HAP-1 (cell line): ENCODE measurements around the gene GNG13.
"Not testable (repeated sequence)": the region's sequence is repeated elsewhere in the genome, so short reads cannot be mapped to it uniquely, and the experiment has no call there.

Experiments used
- DNase-seq, 2 experiments: peaks; one replicate each; pipeline ENCODE4 v3.0.0-alpha.2; 2016 to 2020; ENCODE audit warnings: low spot score in 2 of 2
- H3K27me3 ChIP-seq: fragments of 250-450 bp; sonication (Bioruptor Pico); 2 replicates; pipeline ENCODE4 v1.5.1; 2020; ENCODE audit warnings: low read depth, mild to moderate bottlenecking, moderate library complexity
- H3K36me3 ChIP-seq: fragments of 250-450 bp; sonication (Bioruptor Pico); replicated peaks from 2 replicates; pipeline ENCODE4 v1.5.1; 2020; ENCODE audit warnings: mild to moderate bottlenecking
- H3K4me1 ChIP-seq: fragments of 250-450 bp; sonication (Bioruptor Pico); 2 replicates; pipeline ENCODE4 v1.5.1; 2020; ENCODE audit warnings: mild to moderate bottlenecking
- H3K4me3 ChIP-seq: fragments of 250-450 bp; sonication (Bioruptor Pico); 2 replicates; pipeline ENCODE4 v1.5.1; 2020; ENCODE audit warnings: mild to moderate bottlenecking, moderate library complexity
- H3K9me3 ChIP-seq: fragments of 250-450 bp; sonication (Bioruptor Pico); 2 replicates; pipeline ENCODE4 v1.5.1; 2020; ENCODE audit warnings: mild to moderate bottlenecking, moderate library complexity
- in situ Hi-C: fragments of 300-500 bp; cut with MboI; formaldehyde crosslinking; loops from 3 replicates; pipeline ENCODE4 v1.14.3; 2020; ENCODE audit warnings: low sequenced_read_pairs, inconsistent platforms, mixed read lengths

The GNG13 gene

GRCh38 chr16:780296-780695 lies 20.2 kb downstream of the GNG13 start:
- H3K36me3 ChIP-seq = peaks cover 6% of the 10 kb centered on the region
- H3K4me1 ChIP-seq = no peaks in the 10 kb centered on the region
- in situ Hi-C loops = no loop called here
- peaks cover 20% of the 10 kb centered on the region for H3K27me3 ChIP-seq
- no peaks in the 10 kb centered on the region for H3K9me3 ChIP-seq
- DNase-seq = no peak
- H3K4me3 ChIP-seq = no peak overlapping the region

- H3K9me3 ChIP-seq = no peaks in the 10 kb centered on the region
- H3K36me3 ChIP-seq = no peaks in the 10 kb centered on the region
- in situ Hi-C loops = no loop called here
- no peaks in the 10 kb centered on the region for H3K4me1 ChIP-seq
- peaks cover 20% of the 10 kb centered on the region for H3K27me3 ChIP-seq
- H3K4me3 ChIP-seq = no peak overlapping the region
- no peak for DNase-seq
Measured at GRCh38 chr16:779561-779960, 21.0 kb downstream of the GNG13 start.

- in situ Hi-C loops = no loop called here
- peaks cover 20% of the 10 kb centered on the region for H3K27me3 ChIP-seq
- no peaks in the 10 kb centered on the region for H3K9me3 ChIP-seq
- H3K36me3 ChIP-seq = no peaks in the 10 kb centered on the region
- H3K4me1 ChIP-seq = no peaks in the 10 kb centered on the region
- no peak for DNase-seq
- H3K4me3 ChIP-seq = no peak overlapping the region
Measured at GRCh38 chr16:778909-779527, 21.5 kb downstream of the GNG13 start.

- DNase-seq = no peak
- Histone ChIP-seq H3K4me3 (no peak overlapping the region), H3K27me3 (peaks cover 20% of the 10 kb centered on the region), H3K4me1 (no peaks in the 10 kb centered on the region), H3K36me3 (no peaks in the 10 kb centered on the region), H3K9me3 (no peaks in the 10 kb centered on the region)
- in situ Hi-C loops = no loop called here
Measured at GRCh38 chr16:778447-778846, 22.1 kb downstream of the GNG13 start.

- Histone ChIP-seq H3K27me3 (peaks cover 17% of the 10 kb centered on the region), H3K4me1 (no peaks in the 10 kb centered on the region), H3K4me3 (no peak overlapping the region), H3K36me3 (no peaks in the 10 kb centered on the region), H3K9me3 (no peaks in the 10 kb centered on the region)
- no peak for DNase-seq
- in situ Hi-C loops = no loop called here
Measured at GRCh38 chr16:777826-778225, 22.7 kb downstream of the GNG13 start.

- in situ Hi-C loops = no loop called here
- peaks cover 7% of the 10 kb centered on the region for H3K27me3 ChIP-seq
Measured at GRCh38 chr16:776824-777223, 23.7 kb downstream of the GNG13 start.

GRCh38 chr16:776298-776697 lies 24.2 kb downstream of the GNG13 start:
- H3K4me1 ChIP-seq, H3K27me3 ChIP-seq, H3K9me3 ChIP-seq, in situ Hi-C loops, DNase-seq, H3K36me3 ChIP-seq, H3K4me3 ChIP-seq: not testable (repeated sequence)

More at GRCh38 chr16:776824-777223, 23.7 kb downstream of the GNG13 start:
- Histone ChIP-seq H3K36me3 (no peaks in the 10 kb centered on the region), H3K4me3 (no peak overlapping the region), H3K9me3 (no peaks in the 10 kb centered on the region), H3K4me1 (no peaks in the 10 kb centered on the region)
- DNase-seq = no peak

GRCh38 chr16:775236-775796 lies 25.2 kb downstream of the GNG13 start:
- no peaks in the 10 kb centered on the region for H3K4me1 ChIP-seq
- no peak for DNase-seq
- H3K4me3 ChIP-seq = no peak overlapping the region
- no peaks in the 10 kb centered on the region for H3K36me3 ChIP-seq
- H3K27me3 ChIP-seq = no peaks in the 10 kb centered on the region
- in situ Hi-C loops = no loop called here
- H3K9me3 ChIP-seq = no peaks in the 10 kb centered on the region

GRCh38 chr16:774086-775001 lies 26.2 kb downstream of the GNG13 start:
- H3K36me3 ChIP-seq = no peaks in the 10 kb centered on the region
- H3K4me3 ChIP-seq = no peak overlapping the region
- no peak for DNase-seq
- no peaks in the 10 kb centered on the region for H3K9me3 ChIP-seq
- in situ Hi-C loops = no loop called here
- no peaks in the 10 kb centered on the region for H3K27me3 ChIP-seq
- no peaks in the 10 kb centered on the region for H3K4me1 ChIP-seq

GRCh38 chr16:772959-773358 lies 27.6 kb downstream of the GNG13 start:
- in situ Hi-C loops = no loop called here
- Histone ChIP-seq H3K36me3 (no peaks in the 10 kb centered on the region), H3K4me1 (no peaks in the 10 kb centered on the region), H3K9me3 (no peaks in the 10 kb centered on the region), H3K27me3 (no peaks in the 10 kb centered on the region), H3K4me3 (no peak overlapping the region)
- no peak for DNase-seq

- Histone ChIP-seq H3K36me3 (no peaks in the 10 kb centered on the region), H3K27me3 (no peaks in the 10 kb centered on the region), H3K4me1 (no peaks in the 10 kb centered on the region), H3K9me3 (no peaks in the 10 kb centered on the region), H3K4me3 (no peak overlapping the region)
- in situ Hi-C loops = no loop called here
- no peak for DNase-seq
Measured at GRCh38 chr16:770411-770810, 30.1 kb downstream of the GNG13 start.

GRCh38 chr16:769934-770333 lies 30.6 kb downstream of the GNG13 start:
- Histone ChIP-seq H3K27me3 (no peaks in the 10 kb centered on the region), H3K9me3 (no peaks in the 10 kb centered on the region), H3K4me1 (no peaks in the 10 kb centered on the region), H3K4me3 (no peak overlapping the region), H3K36me3 (no peaks in the 10 kb centered on the region)
- no peak for DNase-seq
- in situ Hi-C loops = no loop called here

GRCh38 chr16:769184-769784 lies 31.2 kb downstream of the GNG13 start:
- Histone ChIP-seq H3K36me3 (no peaks in the 10 kb centered on the region), H3K4me1 (no peaks in the 10 kb centered on the region), H3K4me3 (no peak overlapping the region), H3K9me3 (no peaks in the 10 kb centered on the region), H3K27me3 (no peaks in the 10 kb centered on the region)
- in situ Hi-C loops = no loop called here
- DNase-seq = no peak

GRCh38 chr16:768428-768827 lies 32.1 kb downstream of the GNG13 start:
- H3K36me3 ChIP-seq = no peaks in the 10 kb centered on the region
- no peaks in the 10 kb centered on the region for H3K4me1 ChIP-seq
- in situ Hi-C loops = no loop called here
- H3K4me3 ChIP-seq = no peak overlapping the region
- H3K27me3 ChIP-seq = no peaks in the 10 kb centered on the region
- H3K9me3 ChIP-seq = no peaks in the 10 kb centered on the region
- no peak for DNase-seq
